B cell (primary cell): ENCODE data around the gene FOXN3. TPM values are rescaled to one million over a fixed set of nuclear protein-coding genes. Genes with fewer than 3 reads are reported as not detected.

ENCODE experiments used
- ATAC-seq: fragments of 200-7000 bp; cut with Tn5 transposase; one replicate; pipeline ENCODE4 v1.10.0; 2021; ENCODE audit warnings: low read depth, mild to moderate bottlenecking, moderate number of reproducible peaks, moderate library complexity
- CTCF ChIA-PET: fragments of 350-600 bp; sonication (Branson Sonifier 250); formaldehyde crosslinking; loops from one replicate; lab custom pipeline; 2021; ENCODE audit warnings: antibody characterized with exemption, inconsistent platforms; lab: Charles Lee
- POLR2A ChIA-PET: fragments of 350-600 bp; sonication (Branson Sonifier 250); formaldehyde crosslinking; loops from one replicate; lab custom pipeline; 2021; ENCODE audit warnings: antibody characterized with exemption; lab: Charles Lee
- DNase-seq: peaks from one replicate; pipeline ENCODE4 v3.0.0; 2013
- H2AFZ ChIP-seq: 2 replicates; pipeline ENCODE4 v1.6.1; 2012; ENCODE audit warnings: mild to moderate bottlenecking, low read depth, low read length; ENCODE audit not compliant: insufficient read depth, poor library complexity, severe bottlenecking
- H3K27ac ChIP-seq, 2 donors: 1 replicate in 1 of 2; 2 replicates in 1 of 2; pipeline ENCODE4 v1.5.1; 2012 to 2013; ENCODE audit warnings: low read length in 2 of 2, mild to moderate bottlenecking in 2 of 2, moderate library complexity in 1 of 2
- H3K27me3 ChIP-seq, 4 experiments: fragments of 200-600 bp in 1 of 4; sonication (generic) in 1 of 4; replicated peaks in 1 of 4; 1 replicate in 2 of 4; 2 replicates in 2 of 4; pipeline versions ENCODE4 v1.6.1 to v1.7.0; 2013 to 2016; ENCODE audit warnings: low read length in 3 of 4, mild to moderate bottlenecking in 2 of 4, mixed read lengths in 1 of 4, moderate library complexity in 1 of 4; ENCODE audit not compliant: insufficient read depth in 4 of 4, control insufficient read depth in 3 of 4; ENCODE audit errors: control extremely low read depth in 1 of 4
- H3K36me3 ChIP-seq, 2 experiments: replicated peaks in 1 of 2; 1 replicate in 1 of 2; 2 replicates in 1 of 2; pipeline versions ENCODE4 v1.6.1 to v1.7.1; 2013; ENCODE audit warnings: low read length in 1 of 2; ENCODE audit not compliant: insufficient read depth in 2 of 2, control insufficient read depth in 1 of 2; ENCODE audit errors: control extremely low read depth in 1 of 2, extremely low read depth in 1 of 2
- H3K4me1 ChIP-seq, 2 donors: fragments of 200-600 bp in 1 of 2; sonication (generic) in 1 of 2; 1 replicate in 1 of 2; 2 replicates in 1 of 2; pipeline versions ENCODE4 v1.5.1 to v1.6.1; 2013 to 2017; ENCODE audit warnings: low read length in 2 of 2; ENCODE audit not compliant: control insufficient read depth in 2 of 2, insufficient read depth in 2 of 2
- H3K4me2 ChIP-seq: replicated peaks from 2 replicates; pipeline ENCODE3; 2012; ENCODE audit warnings: mild to moderate bottlenecking, low read depth, low read length; ENCODE audit not compliant: poor library complexity, severe bottlenecking
- H3K4me3 ChIP-seq, 5 experiments: fragments of 200-600 bp in 1 of 5; sonication (generic) in 1 of 5; 1 replicate in 3 of 5; 2 replicates in 2 of 5; pipeline versions ENCODE4 v1.5.1 to v1.7.0; 2011 to 2016; ENCODE audit warnings: low read length in 4 of 5, mild to moderate bottlenecking in 4 of 5, low read depth in 2 of 5, control low read depth in 1 of 5, moderate library complexity in 1 of 5; ENCODE audit not compliant: insufficient read depth in 1 of 5; ENCODE audit errors: control extremely low read depth in 1 of 5, extremely low read depth in 1 of 5
- H3K79me2 ChIP-seq: fragments of 200-600 bp; sonication (generic); one replicate; pipeline ENCODE4 v1.6.0; 2016; ENCODE audit warnings: low read length; ENCODE audit not compliant: control insufficient read depth, insufficient read depth
- H3K9ac ChIP-seq: fragments of 200-600 bp; sonication (generic); 2 replicates; pipeline ENCODE4 v1.6.1; 2017; ENCODE audit warnings: mild to moderate bottlenecking, low read length, moderate library complexity
- H3K9me3 ChIP-seq, 3 donors: one replicate each; pipeline versions ENCODE4 v1.6.1 to v1.7.1; 2013; ENCODE audit warnings: low read length in 2 of 3; ENCODE audit not compliant: control insufficient read depth in 2 of 3, insufficient read depth in 1 of 3; ENCODE audit errors: control extremely low read depth in 1 of 3
- H4K20me1 ChIP-seq: 2 replicates; pipeline ENCODE4 v1.6.0; 2012; ENCODE audit warnings: mild to moderate bottlenecking, low read length; ENCODE audit not compliant: insufficient read depth, control insufficient read depth, poor library complexity, severe bottlenecking
- H3K27ac Mint-ChIP-seq: one replicate; pipeline ENCODE4 v1.8.0; 2021; ENCODE audit warnings: mixed read lengths
- H3K27me3 Mint-ChIP-seq: one replicate; pipeline ENCODE4 v1.8.0; 2021; ENCODE audit warnings: mixed read lengths
- H3K4me1 Mint-ChIP-seq: one replicate; pipeline ENCODE4 v1.8.0; 2021; ENCODE audit warnings: mixed read lengths
- H3K4me3 Mint-ChIP-seq: one replicate; pipeline ENCODE4 v1.8.0; 2021; ENCODE audit warnings: mixed read lengths
- H3K9me3 Mint-ChIP-seq: one replicate; pipeline ENCODE4 v1.8.0; 2022; ENCODE audit warnings: mixed read lengths; ENCODE audit not compliant: insufficient read depth
- EZH2 ChIP-seq: IDR thresholded peaks from 2 replicates; pipeline ENCODE4 v1.6.1; 2012; ENCODE audit warnings: borderline replicate concordance, low read depth, mild to moderate bottlenecking, moderate library complexity, low read length; ENCODE audit not compliant: insufficient read depth, poor library complexity, severe bottlenecking
- WGBS: methylation state at CpG from one replicate; pipeline ENCODE4 v1.1.5; 2013; ENCODE audit warnings: missing lambda C conversion rate; ENCODE audit not compliant: insufficient coverage; 5-methylcytosine and 5-hydroxymethylcytosine counted together
- intact Hi-C: fragments of 100-400 bp; cut with micrococcal nuclease; formaldehyde crosslinking; loops from one replicate; pipeline ENCODE4 v1.10.0; 2022
- polyA plus RNA-seq: library from polyadenylated mRNA; depleted of rRNA; stranded (reverse); fragments of >200 nt; gene quantifications from 2 replicates; pipeline ENCODE4 v1.2.3, GENCODE V29; 2012
- total RNA-seq, 2 donors: library from RNA; stranded (reverse); fragments of 120-200 nt in 1 of 2; gene quantifications; 1 replicate in 1 of 2; 2 replicates in 1 of 2; pipeline versions ENCODE4 v1.2.3 to v1.2.4, GENCODE V29; 2013 to 2022
- TF ChIP-seq, protein P1 (sequence below): fragments of 200-600 bp; IDR thresholded peaks from one replicate; pipeline ENCODE4 v1.8.0; 2022; ENCODE audit warnings: antibody characterized with exemption, mild to moderate bottlenecking

Gene FOXN3
- total and polyA plus RNA-seq, 2 donors (not counting 1 experiment from before 2014, with no cell fraction given), result 80.6 to 98.2 TPM

DNA sequence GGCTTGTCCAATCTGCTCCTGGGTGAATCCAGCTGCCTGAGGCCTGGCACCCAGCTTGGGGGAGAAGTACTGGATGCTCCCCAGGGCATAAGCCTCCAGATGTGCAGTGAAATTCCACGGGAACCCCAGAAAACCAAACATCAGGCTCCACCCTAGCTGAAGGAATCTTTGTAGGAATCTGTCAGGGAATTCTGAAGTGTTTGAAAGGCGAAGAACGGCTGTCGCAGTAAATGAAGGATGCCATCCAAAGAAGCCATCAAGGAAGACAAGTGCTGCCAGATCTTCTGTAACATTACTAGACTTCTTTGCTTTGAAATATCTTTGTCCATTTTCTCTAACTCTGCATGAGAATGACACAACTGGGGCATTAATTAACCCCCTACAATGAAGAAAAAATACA lies 219.4 kb downstream of the FOXN3 start:
- H3K4me3 ChIP-seq, result no peak overlapping the region
- peaks cover 42% of the 10 kb centered on the region for H4K20me1 ChIP-seq
- ATAC-seq (no peak), DNase-seq (no peak)
- peaks cover 0 to 7% (median 0%) of the 10 kb centered on the region in 3 donors for H3K9me3 ChIP-seq
- no peak overlapping the region for H3K27ac ChIP-seq
- POLR2A ChIA-PET, result no interaction called here
- no peak overlapping the region for H3K4me3 Mint-ChIP-seq
- H2AFZ ChIP-seq, result no peak overlapping the region
- H3K36me3 ChIP-seq, result peaks cover 5 to 10% of the 10 kb centered on the region in 2 experiments
- H3K4me1 Mint-ChIP-seq, result peaks cover 27% of the 10 kb centered on the region
- peaks cover 49% of the 10 kb centered on the region for H3K79me2 ChIP-seq
- CTCF ChIA-PET, result no interaction called here
- no peaks in the 10 kb centered on the region for H3K27me3 Mint-ChIP-seq
- no peaks in the 10 kb centered on the region for H3K27me3 ChIP-seq
- H3K4me2 ChIP-seq, result no peak overlapping the region
- H3K27ac Mint-ChIP-seq, result no peak overlapping the region
- H3K9me3 Mint-ChIP-seq, result no peaks in the 10 kb centered on the region
- peaks cover 6 to 10% of the 10 kb centered on the region in 2 donors for H3K4me1 ChIP-seq
- intact Hi-C loops, result no loop called here
- no peak for TF ChIP-seq EZH2
- no peak overlapping the region for H3K9ac ChIP-seq
- 100% methylated on average over 3 of the region's 4 CpGs for WGBS

DNA sequence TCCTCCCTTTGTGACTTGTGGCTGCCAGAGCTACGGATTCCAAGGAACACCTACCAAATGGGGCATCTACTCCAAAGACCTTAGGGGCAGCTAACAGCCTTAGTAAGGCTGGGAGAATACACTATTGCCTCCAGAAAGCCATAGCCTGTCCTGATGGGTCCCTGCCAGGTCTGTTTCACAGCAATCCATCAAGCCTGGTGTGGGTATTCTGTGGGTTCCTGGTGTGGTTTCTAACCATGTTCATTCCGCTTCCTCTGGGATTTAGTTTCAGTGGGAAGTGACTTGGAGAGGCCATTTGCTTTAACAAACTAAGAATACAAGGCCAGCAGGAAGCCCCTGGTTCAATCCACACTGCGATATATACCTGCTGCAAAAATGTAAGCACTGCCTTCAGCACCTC lies 220.5 kb downstream of the FOXN3 start:
- no peak overlapping the region for H3K4me3 Mint-ChIP-seq
- Histone ChIP-seq H3K9ac (no peak overlapping the region), H4K20me1 (peaks cover 31% of the 10 kb centered on the region), H3K4me1 (peaks cover 0 to 1% of the 10 kb centered on the region in 2 donors), H3K27ac (no peak overlapping the region), H3K27me3 (no peaks in the 10 kb centered on the region), H3K79me2 (peaks cover 43% of the 10 kb centered on the region), H3K9me3 (peaks cover 0 to 7% (median 0%) of the 10 kb centered on the region in 3 donors), H3K4me3 (no peak overlapping the region), H2AFZ (no peak overlapping the region), H3K36me3 (peaks cover 5 to 10% of the 10 kb centered on the region in 2 experiments), H3K4me2 (no peak overlapping the region)
- ATAC-seq (no peak), DNase-seq (no peak)
- intact Hi-C loops, result no loop called here
- H3K4me1 Mint-ChIP-seq, result peaks cover 18% of the 10 kb centered on the region
- H3K27me3 Mint-ChIP-seq, result no peaks in the 10 kb centered on the region
- WGBS, result 100% methylated on average over 2 of the region's 3 CpGs
- no peak overlapping the region for H3K27ac Mint-ChIP-seq
- H3K9me3 Mint-ChIP-seq, result no peaks in the 10 kb centered on the region
- TF ChIP-seq EZH2, result no peak
- TF ChIP-seq, protein P1, sequence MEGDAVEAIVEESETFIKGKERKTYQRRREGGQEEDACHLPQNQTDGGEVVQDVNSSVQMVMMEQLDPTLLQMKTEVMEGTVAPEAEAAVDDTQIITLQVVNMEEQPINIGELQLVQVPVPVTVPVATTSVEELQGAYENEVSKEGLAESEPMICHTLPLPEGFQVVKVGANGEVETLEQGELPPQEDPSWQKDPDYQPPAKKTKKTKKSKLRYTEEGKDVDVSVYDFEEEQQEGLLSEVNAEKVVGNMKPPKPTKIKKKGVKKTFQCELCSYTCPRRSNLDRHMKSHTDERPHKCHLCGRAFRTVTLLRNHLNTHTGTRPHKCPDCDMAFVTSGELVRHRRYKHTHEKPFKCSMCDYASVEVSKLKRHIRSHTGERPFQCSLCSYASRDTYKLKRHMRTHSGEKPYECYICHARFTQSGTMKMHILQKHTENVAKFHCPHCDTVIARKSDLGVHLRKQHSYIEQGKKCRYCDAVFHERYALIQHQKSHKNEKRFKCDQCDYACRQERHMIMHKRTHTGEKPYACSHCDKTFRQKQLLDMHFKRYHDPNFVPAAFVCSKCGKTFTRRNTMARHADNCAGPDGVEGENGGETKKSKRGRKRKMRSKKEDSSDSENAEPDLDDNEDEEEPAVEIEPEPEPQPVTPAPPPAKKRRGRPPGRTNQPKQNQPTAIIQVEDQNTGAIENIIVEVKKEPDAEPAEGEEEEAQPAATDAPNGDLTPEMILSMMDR, result no peak
- CTCF ChIA-PET, result no interaction called here
- POLR2A ChIA-PET, result no interaction called here
